OCI-LY1 (cell line): ENCODE results near the gene SUFU.

Source experiments
- H2AFZ ChIP-seq: fragments of 200-600 bp; sonication (generic), shearing (Covaris generic); 2 replicates; pipeline ENCODE4 v1.6.0; 2014; ENCODE audit warnings: antibody characterized with exemption, mild to moderate bottlenecking, low read length
- H3F3A ChIP-seq: fragments of 200-600 bp; sonication (generic), shearing (Covaris generic); 2 replicates; pipeline ENCODE4 v1.6.0; 2014; ENCODE audit warnings: mild to moderate bottlenecking, antibody characterized with exemption, low read length, moderate library complexity; ENCODE audit not compliant: insufficient read depth
- H3K27ac ChIP-seq: fragments of 200-600 bp; sonication (generic); 2 replicates; pipeline ENCODE4 v1.5.1; 2014; ENCODE audit warnings: low read length, mixed run types, mild to moderate bottlenecking, low read depth; ENCODE audit not compliant: poor library complexity, severe bottlenecking
- H3K27me3 ChIP-seq: fragments of 200-600 bp; sonication (generic); 2 replicates; pipeline ENCODE4 v1.6.0; 2014; ENCODE audit warnings: antibody characterized with exemption, mild to moderate bottlenecking, low read length, moderate library complexity; ENCODE audit not compliant: insufficient read depth
- H3K36me3 ChIP-seq: fragments of 200-600 bp; sonication (generic); 2 replicates; pipeline ENCODE4 v1.6.1; 2014; ENCODE audit warnings: mild to moderate bottlenecking, antibody characterized with exemption, low read length, moderate library complexity, mixed read lengths; ENCODE audit not compliant: insufficient read depth
- H3K4me1 ChIP-seq: fragments of 200-600 bp; sonication (generic); 2 replicates; pipeline ENCODE4 v1.5.1; 2014; ENCODE audit warnings: mild to moderate bottlenecking, low read length, moderate library complexity; ENCODE audit not compliant: insufficient read depth, severe bottlenecking
- H3K4me2 ChIP-seq: fragments of 200-600 bp; sonication (generic), shearing (Covaris generic); 2 replicates; pipeline ENCODE4 v1.6.1; 2014; ENCODE audit warnings: low read length
- H3K4me3 ChIP-seq: fragments of 200-600 bp; sonication (generic); 2 replicates; pipeline ENCODE4 v1.5.1; 2014; ENCODE audit warnings: low read length, low read depth, mild to moderate bottlenecking, mixed read lengths; ENCODE audit not compliant: poor library complexity, severe bottlenecking
- H3K79me2 ChIP-seq: fragments of 200-600 bp; shearing (Covaris generic); 2 replicates; pipeline ENCODE4 v1.6.1; 2016; ENCODE audit warnings: mixed run types, low read length, mixed read lengths; ENCODE audit not compliant: insufficient read depth
- H3K9ac ChIP-seq: fragments of 200-600 bp; sonication (generic), shearing (Covaris generic); 2 replicates; pipeline ENCODE4 v1.6.1; 2014; ENCODE audit warnings: mild to moderate bottlenecking, low read length, mixed read lengths
- H3K9me2 ChIP-seq: fragments of 200-600 bp; sonication (generic), shearing (Covaris generic); 2 replicates; pipeline ENCODE4 v1.6.1; 2014; ENCODE audit warnings: low read depth, mild to moderate bottlenecking, low read length, mixed read lengths
- H3K9me3 ChIP-seq: fragments of 200-600 bp; shearing (Covaris generic); 2 replicates; pipeline ENCODE4 v1.6.1; 2014; ENCODE audit warnings: low read length, mixed read lengths
- H4K20me1 ChIP-seq: fragments of 200-600 bp; sonication (generic), shearing (Covaris generic); 2 replicates; pipeline ENCODE4 v1.6.0; 2016; ENCODE audit warnings: mild to moderate bottlenecking, low read length; ENCODE audit not compliant: insufficient read depth
- CTCF ChIP-seq: fragments of 200-600 bp; sonication (generic), shearing (Covaris generic); IDR thresholded peaks from 2 replicates; pipeline ENCODE4 v1.5.1; 2017; ENCODE audit warnings: mild to moderate bottlenecking, antibody characterized with exemption, low read length, moderate library complexity, mixed read lengths
- EZH2 ChIP-seq: fragments of 200-600 bp; sonication (generic), shearing (Covaris generic); IDR thresholded peaks from 2 replicates; pipeline ENCODE4 v1.8.0; 2017; ENCODE audit warnings: borderline replicate concordance, mixed run types, mild to moderate bottlenecking, antibody characterized with exemption, low read length, moderate library complexity, mixed read lengths

SUFU gene

GRCh38 chr10:102647443-102648268 is 143.9 kb downstream of the SUFU start:
- H4K20me1 ChIP-seq = no peaks in the 10 kb centered on the region
- H2AFZ ChIP-seq = no peak overlapping the region
- no peaks in the 10 kb centered on the region for H3K36me3 ChIP-seq
- no peaks in the 10 kb centered on the region for H3K27me3 ChIP-seq
- no peaks in the 10 kb centered on the region for H3K9me2 ChIP-seq
- peak overlapping the region; percentile 90 for H3K4me3 ChIP-seq
- peaks cover 5% of the 10 kb centered on the region; the same call in 1 of the 2 replicates for H3K79me2 ChIP-seq
- TF ChIP-seq EZH2 = no peak
- peak overlapping the region; percentile 94 for H3K4me2 ChIP-seq
- peak overlapping the region; percentile 83; the same call in 1 of the 2 replicates for H3K9ac ChIP-seq
- peaks cover 9% of the 10 kb centered on the region for H3F3A ChIP-seq
- peak overlapping the region; percentile 98 for H3K27ac ChIP-seq
- no peaks in the 10 kb centered on the region for H3K9me3 ChIP-seq
- peaks cover 68% of the 10 kb centered on the region for H3K4me1 ChIP-seq

GRCh38 chr10:102648269-102648888 is 144.6 kb downstream of the SUFU start:
- H3K9me3 ChIP-seq = no peaks in the 10 kb centered on the region
- peaks cover 4% of the 10 kb centered on the region; the same call in 1 of the 2 replicates for H3K36me3 ChIP-seq
- H2AFZ ChIP-seq = no peak overlapping the region
- H4K20me1 ChIP-seq = no peaks in the 10 kb centered on the region
- no peak for TF ChIP-seq CTCF
- no peak for TF ChIP-seq EZH2
- peak overlapping the region; percentile 94 for H3K4me2 ChIP-seq
- peaks cover 9% of the 10 kb centered on the region for H3F3A ChIP-seq
- H3K27ac ChIP-seq = peak overlapping the region; percentile 98
- H3K9me2 ChIP-seq = no peaks in the 10 kb centered on the region
- peaks cover 75% of the 10 kb centered on the region for H3K4me1 ChIP-seq
- peaks cover 7% of the 10 kb centered on the region; the same call in 1 of the 2 replicates for H3K79me2 ChIP-seq
- H3K27me3 ChIP-seq = no peaks in the 10 kb centered on the region
- peak overlapping the region; percentile 83; the same call in 1 of the 2 replicates for H3K9ac ChIP-seq
- peak overlapping the region; percentile 90 for H3K4me3 ChIP-seq

GRCh38 chr10:102648889-102649796 is 145.4 kb downstream of the SUFU start:
- Histone ChIP-seq H3K9ac (peak overlapping the region; percentile 83), H3K79me2 (peaks cover 9% of the 10 kb centered on the region; the same call in 1 of the 2 replicates), H3K9me2 (no peaks in the 10 kb centered on the region), H3K27me3 (no peaks in the 10 kb centered on the region), H4K20me1 (no peaks in the 10 kb centered on the region), H3K4me3 (peak overlapping the region; percentile 90), H3F3A (peaks cover 9% of the 10 kb centered on the region), H3K27ac (peak overlapping the region; percentile 98), H2AFZ (no peak overlapping the region), H3K36me3 (peaks cover 10% of the 10 kb centered on the region; the same call in 1 of the 2 replicates), H3K4me2 (peak overlapping the region; percentile 94), H3K9me3 (no peaks in the 10 kb centered on the region), H3K4me1 (peaks cover 79% of the 10 kb centered on the region)
- no peak for TF ChIP-seq EZH2
- TF ChIP-seq CTCF = no peak
